Measurements from ENCODE around the gene KNOP1.

Gene KNOP1, protein sequence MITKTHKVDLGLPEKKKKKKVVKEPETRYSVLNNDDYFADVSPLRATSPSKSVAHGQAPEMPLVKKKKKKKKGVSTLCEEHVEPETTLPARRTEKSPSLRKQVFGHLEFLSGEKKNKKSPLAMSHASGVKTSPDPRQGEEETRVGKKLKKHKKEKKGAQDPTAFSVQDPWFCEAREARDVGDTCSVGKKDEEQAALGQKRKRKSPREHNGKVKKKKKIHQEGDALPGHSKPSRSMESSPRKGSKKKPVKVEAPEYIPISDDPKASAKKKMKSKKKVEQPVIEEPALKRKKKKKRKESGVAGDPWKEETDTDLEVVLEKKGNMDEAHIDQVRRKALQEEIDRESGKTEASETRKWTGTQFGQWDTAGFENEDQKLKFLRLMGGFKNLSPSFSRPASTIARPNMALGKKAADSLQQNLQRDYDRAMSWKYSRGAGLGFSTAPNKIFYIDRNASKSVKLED

GRCh38 chr16:19717741-19718623 lies at the start of gene KNOP1, which contains the start of gene IQCK:
Gene KNOP1, minus strand, starts transcription at chr16:19718227. Its CDS starts 3,192 bp downstream, at chr16:19715035.
Gene IQCK, plus strand, starts transcription at chr16:19718271. Its CDS starts 36 bp downstream, at chr16:19718307.
- Histone ChIP-seq H3K79me2 (ENCODE audit: control insufficient read depth, low read length) (peaks cover 54% of the 10 kb centered on the region), H3K27ac (ENCODE audit: low read depth, low read length) (peak within 1 kb of the TSS; percentile 45)
- TF ChIP-seq, protein P1, sequence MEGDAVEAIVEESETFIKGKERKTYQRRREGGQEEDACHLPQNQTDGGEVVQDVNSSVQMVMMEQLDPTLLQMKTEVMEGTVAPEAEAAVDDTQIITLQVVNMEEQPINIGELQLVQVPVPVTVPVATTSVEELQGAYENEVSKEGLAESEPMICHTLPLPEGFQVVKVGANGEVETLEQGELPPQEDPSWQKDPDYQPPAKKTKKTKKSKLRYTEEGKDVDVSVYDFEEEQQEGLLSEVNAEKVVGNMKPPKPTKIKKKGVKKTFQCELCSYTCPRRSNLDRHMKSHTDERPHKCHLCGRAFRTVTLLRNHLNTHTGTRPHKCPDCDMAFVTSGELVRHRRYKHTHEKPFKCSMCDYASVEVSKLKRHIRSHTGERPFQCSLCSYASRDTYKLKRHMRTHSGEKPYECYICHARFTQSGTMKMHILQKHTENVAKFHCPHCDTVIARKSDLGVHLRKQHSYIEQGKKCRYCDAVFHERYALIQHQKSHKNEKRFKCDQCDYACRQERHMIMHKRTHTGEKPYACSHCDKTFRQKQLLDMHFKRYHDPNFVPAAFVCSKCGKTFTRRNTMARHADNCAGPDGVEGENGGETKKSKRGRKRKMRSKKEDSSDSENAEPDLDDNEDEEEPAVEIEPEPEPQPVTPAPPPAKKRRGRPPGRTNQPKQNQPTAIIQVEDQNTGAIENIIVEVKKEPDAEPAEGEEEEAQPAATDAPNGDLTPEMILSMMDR (IDR thresholded peaks at IDR 0.05; ENCODE audit: low read depth, low read length, poor library complexity, severe bottlenecking) = no peak
- no peak for TF ChIP-seq EZH2phosphoT487 (IDR thresholded peaks at IDR 0.05; ENCODE audit: borderline replicate concordance, low read length)

GRCh38 chr16:19767497-19767896 lies 49.5 kb upstream of the KNOP1 start:
- no peaks in the 10 kb centered on the region for H3K79me2 ChIP-seq (ENCODE audit: control insufficient read depth, low read length)
- H3K4me2 ChIP-seq (ENCODE audit: low read length) = no peak overlapping the region
- H3K9me3 ChIP-seq (ENCODE audit: control insufficient read depth, insufficient read depth, low read length) = no peaks in the 10 kb centered on the region
- H3K27me3 ChIP-seq (ENCODE audit: control insufficient read depth, low read length) = no peaks in the 10 kb centered on the region; the same call in 1 of the 2 replicates
- no peaks in the 10 kb centered on the region for H3K4me1 ChIP-seq (ENCODE audit: control insufficient read depth, low read length)
- no peaks in the 10 kb centered on the region for H3F3A ChIP-seq (ENCODE audit: control insufficient read depth, insufficient read depth)
- H3K36me3 ChIP-seq (ENCODE audit: control insufficient read depth, low read length) = no peaks in the 10 kb centered on the region
- no peak overlapping the region for H3K4me3 ChIP-seq (ENCODE audit: low read length)
- H3K9me2 ChIP-seq (replicated peaks; ENCODE audit: control insufficient read depth, low read length) = no peaks in the 10 kb centered on the region
- H3K27ac ChIP-seq (ENCODE audit: low read depth, low read length) = no peak overlapping the region
- TF ChIP-seq, protein P1 (IDR thresholded peaks at IDR 0.05; ENCODE audit: low read depth, low read length, poor library complexity, severe bottlenecking) = no peak
- TF ChIP-seq EZH2phosphoT487 (IDR thresholded peaks at IDR 0.05; ENCODE audit: borderline replicate concordance, low read length) = no peak
- no peaks in the 10 kb centered on the region for H4K20me1 ChIP-seq (ENCODE audit: control insufficient read depth, insufficient read depth, low read depth, low read length)

More at GRCh38 chr16:19717741-19718623, at the start of gene KNOP1, which contains the start of gene IQCK:
- no peaks in the 10 kb centered on the region for H3K9me2 ChIP-seq (replicated peaks; ENCODE audit: control insufficient read depth, low read length)
- no peaks in the 10 kb centered on the region for H3K9me3 ChIP-seq (ENCODE audit: control insufficient read depth, insufficient read depth, low read length)
- peaks cover 22% of the 10 kb centered on the region for H3K4me1 ChIP-seq (ENCODE audit: control insufficient read depth, low read length)
- no peaks in the 10 kb centered on the region for H3K27me3 ChIP-seq (ENCODE audit: control insufficient read depth, low read length)
- H3F3A ChIP-seq (ENCODE audit: control insufficient read depth, insufficient read depth) = no peaks in the 10 kb centered on the region
- peaks cover 36% of the 10 kb centered on the region for H3K36me3 ChIP-seq (ENCODE audit: control insufficient read depth, low read length)
- peak within 1 kb of the TSS; percentile 73 for H3K4me2 ChIP-seq (ENCODE audit: low read length)
- peak within 1 kb of the TSS; percentile 98 for H3K4me3 ChIP-seq (ENCODE audit: low read length)
- peaks cover 5% of the 10 kb centered on the region; the same call in 1 of the 2 replicates for H4K20me1 ChIP-seq (ENCODE audit: control insufficient read depth, insufficient read depth, low read depth, low read length)

- no peaks in the 10 kb centered on the region for H4K20me1 ChIP-seq (ENCODE audit: control insufficient read depth, insufficient read depth, low read depth, low read length)
- H3K9me2 ChIP-seq (replicated peaks; ENCODE audit: control insufficient read depth, low read length) = no peaks in the 10 kb centered on the region
- H3K27ac ChIP-seq (ENCODE audit: low read depth, low read length) = no peak overlapping the region
- no peak overlapping the region for H3K4me3 ChIP-seq (ENCODE audit: low read length)
- H3K4me1 ChIP-seq (ENCODE audit: control insufficient read depth, low read length) = no peaks in the 10 kb centered on the region
- no peaks in the 10 kb centered on the region for H3F3A ChIP-seq (ENCODE audit: control insufficient read depth, insufficient read depth)
- H3K36me3 ChIP-seq (ENCODE audit: control insufficient read depth, low read length) = no peaks in the 10 kb centered on the region
- no peaks in the 10 kb centered on the region for H3K79me2 ChIP-seq (ENCODE audit: control insufficient read depth, low read length)
- H3K9me3 ChIP-seq (ENCODE audit: control insufficient read depth, insufficient read depth, low read length) = no peaks in the 10 kb centered on the region
- H3K27me3 ChIP-seq (ENCODE audit: control insufficient read depth, low read length) = no peaks in the 10 kb centered on the region; the same call in 1 of the 2 replicates
- no peak for TF ChIP-seq EZH2phosphoT487 (IDR thresholded peaks at IDR 0.05; ENCODE audit: borderline replicate concordance, low read length)
- TF ChIP-seq, protein P1 (IDR thresholded peaks at IDR 0.05; ENCODE audit: low read depth, low read length, poor library complexity, severe bottlenecking) = no peak
- H3K4me2 ChIP-seq (ENCODE audit: low read length) = no peak overlapping the region
These were observed 49.0 kb upstream of the KNOP1 start for GRCh38 chr16:19766988-19767387.

Measured in DOHH2 (cell line).